Esophagus squamous epithelium (tissue), 5 donors: Measurements from ENCODE around the gene ADCY5. TPM values are rescaled to one million over a fixed set of nuclear protein-coding genes. Genes with fewer than 3 reads are reported as not detected.
A peak's percentile ranks its signal among the peaks of the same experiment; 100 is the strongest.
"Not testable (repeated sequence)": the region's sequence is repeated elsewhere in the genome, so short reads cannot be mapped to it uniquely, and the experiment has no call there.

Experiments
- DNase-seq: peaks from one replicate; lab custom pipeline; 2025; lab: John Stamatoyannopoulos, UW
- H3K27ac ChIP-seq, 4 donors: fragments of 200-600 bp; sonication (generic); one replicate each; pipeline ENCODE4 v1.5.1; 2016 to 2019; ENCODE audit warnings: mild to moderate bottlenecking in 1 of 4
- H3K27me3 ChIP-seq, 4 donors: fragments of 200-600 bp; sonication (generic); 1 replicate in 3 of 4; 2 replicates in 1 of 4; pipeline versions ENCODE4 v1.5.1 to v1.6.0; 2017 to 2021; ENCODE audit warnings: antibody characterized with exemption in 1 of 4
- H3K36me3 ChIP-seq, 3 donors: fragments of 200-600 bp; sonication (generic); one replicate each; pipeline ENCODE4 v1.5.1; 2016 to 2019
- H3K4me1 ChIP-seq, 3 donors: fragments of 200-600 bp; sonication (generic); one replicate each; pipeline ENCODE4 v1.5.1; 2017 to 2019
- H3K4me3 ChIP-seq, 4 donors: fragments of 200-600 bp; sonication (generic); 1 replicate in 3 of 4; 2 replicates in 1 of 4; pipeline ENCODE4 v1.5.1; 2016 to 2019; ENCODE audit warnings: mild to moderate bottlenecking in 2 of 4, moderate library complexity in 1 of 4
- H3K9me3 ChIP-seq, 3 donors: fragments of 200-600 bp; sonication (generic); one replicate each; pipeline ENCODE4 v1.5.1; 2016 to 2019
- CTCF ChIP-seq, 6 experiments: fragments of 450-650 bp in 4 of 6; fragments of 200-600 bp in 2 of 6; sonication (generic) in 2 of 6; IDR thresholded peaks; one replicate each; pipeline ENCODE4 v1.5.1; 2016 to 2019; ENCODE audit warnings: antibody characterized with exemption in 6 of 6, mild to moderate bottlenecking in 4 of 6, moderate library complexity in 4 of 6
- POLR2A ChIP-seq, 4 donors: fragments of 450-650 bp; IDR thresholded peaks; one replicate each; pipeline ENCODE4 v1.6.1; 2017; ENCODE audit warnings: antibody characterized with exemption in 4 of 4, mild to moderate bottlenecking in 4 of 4, moderate library complexity in 3 of 4
- WGBS, 2 donors: methylation state at CpG; one replicate each; pipeline ENCODE4 v1.1.5; 2018; 5-methylcytosine and 5-hydroxymethylcytosine counted together
- intact Hi-C: fragments of 100-400 bp; cut with DNase I; formaldehyde crosslinking; loops from one replicate; pipeline ENCODE4 v1.15.0; 2022
- total RNA-seq, 4 donors: library from RNA; depleted of rRNA; stranded (reverse); fragments of >200 nt; gene quantifications; one replicate each; pipeline ENCODE4 v1.1.0, GENCODE V29; 2016
- donor health status: DM: yes; HTN: yes; CAD: no.

The ADCY5 gene
- total RNA-seq, 4 donors from 2014 or later = 0.72 to 17.4 (median 5.3) TPM

- no peaks in the 10 kb centered on the region for H3K9me3 ChIP-seq
- no peak for TF ChIP-seq CTCF (IDR thresholded peaks at IDR 0.05)
- H3K36me3 ChIP-seq = peaks cover 0 to 33% (median 0%) of the 10 kb centered on the region in 3 donors
- no peak for DNase-seq
- intact Hi-C loops = loop anchor here (2.0 kb wide), 2 partner anchors 40 to 160 kb away; partner anchors contain the start of gene ADCY5
- peak overlapping the region in 3 of 4 donors; percentile 18 to 54 (median 45) for H3K27ac ChIP-seq
- no peaks in the 10 kb centered on the region for H3K27me3 ChIP-seq
- H3K4me3 ChIP-seq = no peak overlapping the region
- H3K4me1 ChIP-seq = no peaks in the 10 kb centered on the region
- 64 to 77% methylated on average over 4 to 5 of the region's 5 CpGs for WGBS, 2 donors
Observed at GRCh38 chr3:123488645-123489347, 39.9 kb upstream of the ADCY5 start.

GRCh38 chr3:123487063-123487462, 38.2 kb upstream of the ADCY5 start:
- peaks cover 0 to 18% (median 0%) of the 10 kb centered on the region in 3 donors for H3K36me3 ChIP-seq
- H3K4me3 ChIP-seq, H3K27me3 ChIP-seq, DNase-seq, intact Hi-C loops, H3K27ac ChIP-seq, H3K9me3 ChIP-seq, H3K4me1 ChIP-seq: not testable (repeated sequence)
- WGBS, 2 donors = 77% methylated on average over 6 to 8 of the region's 8 CpGs

- no peaks in the 10 kb centered on the region for H3K9me3 ChIP-seq
- no peak for DNase-seq
- no peak overlapping the region for H3K4me3 ChIP-seq
- 63 to 93% methylated on average over 6 to 7 of the region's 7 CpGs for WGBS, 2 donors
- no peaks in the 10 kb centered on the region for H3K27me3 ChIP-seq
- intact Hi-C loops = no loop called here
- peaks cover 0 to 14% (median 0%) of the 10 kb centered on the region in 3 donors for H3K36me3 ChIP-seq
- TF ChIP-seq POLR2A (IDR thresholded peaks at IDR 0.05) = no peak
- TF ChIP-seq CTCF (IDR thresholded peaks at IDR 0.05) = no peak
- peaks cover 0 to 7% (median 2%) of the 10 kb centered on the region in 3 donors for H3K4me1 ChIP-seq
- H3K27ac ChIP-seq = no peak overlapping the region
Observed at GRCh38 chr3:123486460-123486859, 37.6 kb upstream of the ADCY5 start.

- H3K9me3 ChIP-seq = no peaks in the 10 kb centered on the region
- no peak for DNase-seq
- TF ChIP-seq POLR2A (IDR thresholded peaks at IDR 0.05) (no peak), CTCF (IDR thresholded peaks at IDR 0.05) (no peak)
- H3K4me1 ChIP-seq = peaks cover 0 to 10% (median 4%) of the 10 kb centered on the region in 3 donors
- intact Hi-C loops = no loop called here
- no peaks in the 10 kb centered on the region for H3K27me3 ChIP-seq
- no peak overlapping the region for H3K4me3 ChIP-seq
- 71 to 77% methylated on average over 1 to 4 of the region's 4 CpGs for WGBS, 2 donors
- peaks cover 0 to 5% (median 0%) of the 10 kb centered on the region in 3 donors for H3K36me3 ChIP-seq
- H3K27ac ChIP-seq = no peak overlapping the region
Observed at GRCh38 chr3:123485551-123485950, 36.7 kb upstream of the ADCY5 start.

GRCh38 chr3:123483146-123483545, 34.3 kb upstream of the ADCY5 start:
- intact Hi-C loops = no loop called here
- Histone ChIP-seq H3K4me3 (no peak overlapping the region), H3K36me3 (no peaks in the 10 kb centered on the region), H3K27ac (no peak overlapping the region), H3K9me3 (no peaks in the 10 kb centered on the region), H3K4me1 (peaks cover 0 to 10% (median 4%) of the 10 kb centered on the region in 3 donors), H3K27me3 (no peaks in the 10 kb centered on the region)
- TF ChIP-seq CTCF (IDR thresholded peaks at IDR 0.05) (no peak), POLR2A (IDR thresholded peaks at IDR 0.05) (no peak)
- no peak for DNase-seq
- WGBS, 2 donors = 84 to 94% methylated on average over 3 to 5 of the region's 6 CpGs
